ENCODE measurements around the gene ACSF2. TPM values are rescaled to one million over a fixed set of nuclear protein-coding genes. Genes with fewer than 3 reads are reported as not detected.

The ACSF2 gene
- polyA plus RNA-seq, 2 of the 4 experiments (the other 2 are of a cell fraction), result 24.4 to 33.6 TPM

GRCh38 chr17:50458701-50459676 is 33.0 kb downstream of the ACSF2 start:
- H3K27ac ChIP-seq, result no peak overlapping the region

GRCh38 chr17:50459756-50460155 is 33.7 kb downstream of the ACSF2 start:
- H3K27ac ChIP-seq, result no peak overlapping the region
- H3K9me3 ChIP-seq, result no peaks in the 10 kb centered on the region
- no peak for FAIRE-seq
- CTCF ChIA-PET, result interaction anchor here (0.6 to 19.6 kb wide), 4 partner anchors 11 to 306 kb away, joined by 3 to 238 read pairs (median 4); partner anchors contain the start of genes LRRC59 and RSAD1
- TF ChIP-seq CBX2 (IDR thresholded peaks at IDR 0.05; ENCODE audit: borderline replicate concordance, low read depth) (no peak), RFX5 (IDR thresholded peaks at IDR 0.05) (no peak), CTCF (IDR thresholded peaks at IDR 0.05) (no peak), CBX8 (IDR thresholded peaks at IDR 0.05) (no peak), HOXB5 (CRISPR knock-in tag; IDR thresholded peaks at IDR 0.05) (no peak), ZFP36 (IDR thresholded peaks at IDR 0.05; ENCODE audit: borderline replicate concordance, partially characterized antibody) (no peak)
- H3K4me1 ChIP-seq, result peaks cover 9% of the 10 kb centered on the region; the same call in 2 of the 3 replicates
- POLR2A ChIA-PET, result no interaction called here
- no peak for ATAC-seq
- H3K4me2 ChIP-seq, result no peak overlapping the region
- H3K4me3 ChIP-seq, result no peak overlapping the region
- DNase-seq (ENCODE audit: low read depth in 1 of 2, low spot score in 1 of 2), result no peak
- 94% methylated on average over 4 of the region's 4 CpGs for WGBS (ENCODE audit: missing lambda C conversion rate)

More at GRCh38 chr17:50458701-50459676, 33.0 kb downstream of the ACSF2 start:
- no peak for FAIRE-seq
- peak in 1 of 2 experiments; percentile 58; a peak in 3 of 6 replicates for ATAC-seq
- ChIA-PET CTCF (interaction anchor here (0.8 to 19.6 kb wide), 10 partner anchors 11 to 161 kb away, joined by 3 to 238 read pairs (median 4); partner anchors contain the start of genes LRRC59 and RSAD1), POLR2A (no interaction called here)
- TF ChIP-seq POLR2AphosphoS2 (conservative IDR thresholded peaks at IDR 0.05; ENCODE audit: low read length), result no peak
- TF ChIP-seq FOSL2 (IDR thresholded peaks at IDR 0.05), result no peak
- TF ChIP-seq FOSL2 (CRISPR knock-in tag; IDR thresholded peaks at IDR 0.05), result peak; percentile 15; the same call in 1 of the 2 replicates
- Histone ChIP-seq H3K4me1 (peaks cover 9% of the 10 kb centered on the region; the same call in 2 of the 3 replicates), H3K9me3 (no peaks in the 10 kb centered on the region), H3K4me3 (no peak overlapping the region), H3K4me2 (no peak overlapping the region)
- 68% methylated on average over 16 of the region's 16 CpGs for WGBS (ENCODE audit: missing lambda C conversion rate)
- DNase-seq (ENCODE audit: low read depth in 1 of 2, low spot score in 1 of 2), result peak in 1 of 2 experiments; percentile 48

GRCh38 chr17:50460831-50461526 is 35.0 kb downstream of the ACSF2 start:
- Histone ChIP-seq H3K4me1 (peaks cover 9% of the 10 kb centered on the region; the same call in 2 of the 3 replicates), H3K9me3 (no peaks in the 10 kb centered on the region), H3K4me2 (no peak overlapping the region), H3K4me3 (no peak overlapping the region), H3K27ac (no peak overlapping the region)
- ATAC-seq (no peak), DNase-seq (ENCODE audit: low read depth in 1 of 2, low spot score in 1 of 2) (no peak), FAIRE-seq (no peak)
- ChIA-PET POLR2A (no interaction called here), CTCF (interaction anchor here (1.0 to 19.6 kb wide), 4 partner anchors 14 to 163 kb away, joined by 3 to 238 read pairs (median 4); partner anchors contain the start of genes LRRC59 and RSAD1)
- WGBS (ENCODE audit: missing lambda C conversion rate), result 83% methylated on average over 9 of the region's 9 CpGs
- no peak for TF ChIP-seq EHF (CRISPR knock-in tag; IDR thresholded peaks at IDR 0.05)
- no peak for TF ChIP-seq RAD21 (conservative IDR thresholded peaks at IDR 0.05 in 1 of 2, IDR thresholded peaks at IDR 0.05 in 1 of 2)
- TF ChIP-seq NR3C1 (IDR thresholded peaks at IDR 0.05), result no peak
- TF ChIP-seq EP300 (IDR thresholded peaks at IDR 0.05), result no peak
- no peak for TF ChIP-seq MAFK (IDR thresholded peaks at IDR 0.05; ENCODE audit: partially characterized antibody)
- no peak for TF ChIP-seq RARB (CRISPR knock-in tag; IDR thresholded peaks at IDR 0.05)
- no peak for TF ChIP-seq PBX3 (IDR thresholded peaks at IDR 0.05)
- TF ChIP-seq ZFP36 (IDR thresholded peaks at IDR 0.05; ENCODE audit: borderline replicate concordance, partially characterized antibody), result no peak
- TF ChIP-seq KDM5A (IDR thresholded peaks at IDR 0.05), result no peak
- no peak for TF ChIP-seq HDAC2 (IDR thresholded peaks at IDR 0.05)
- TF ChIP-seq POLR2A (IDR thresholded peaks at IDR 0.05; ENCODE audit: low read length), result no peak
- TF ChIP-seq E2F6 (IDR thresholded peaks at IDR 0.05; ENCODE audit: borderline replicate concordance, low read depth), result no peak
- TF ChIP-seq HOXB13 (CRISPR knock-in tag; IDR thresholded peaks at IDR 0.05; ENCODE audit: low read depth), result no peak
- TF ChIP-seq CBX2 (IDR thresholded peaks at IDR 0.05; ENCODE audit: borderline replicate concordance, low read depth), result no peak
- no peak for TF ChIP-seq CHD4 (IDR thresholded peaks at IDR 0.05; ENCODE audit: borderline replicate concordance)
- no peak for TF ChIP-seq POLR2AphosphoS2 (conservative IDR thresholded peaks at IDR 0.05; ENCODE audit: low read length)
- no peak for TF ChIP-seq RCOR1 (IDR thresholded peaks at IDR 0.05; ENCODE audit: low read depth, low read length)
- no peak for TF ChIP-seq CBX8 (IDR thresholded peaks at IDR 0.05)
- no peak for TF ChIP-seq RFX5 (IDR thresholded peaks at IDR 0.05)
- TF ChIP-seq ZC3H11A (IDR thresholded peaks at IDR 0.05), result no peak
